GM19438 (cell line): ENCODE measurements around the gene YARS2.
"Not testable (repeated sequence)": the region's sequence is repeated elsewhere in the genome, so short reads cannot be mapped to it uniquely, and the experiment has no call there.

Experiments
- ATAC-seq: cut with Tn5 transposase; IDR thresholded peaks from one replicate; pipeline ENCODE4 v1.9.1; 2021; ENCODE audit warnings: low read depth; ENCODE audit not compliant: unreplicated experiment

The YARS2 gene

DNA sequence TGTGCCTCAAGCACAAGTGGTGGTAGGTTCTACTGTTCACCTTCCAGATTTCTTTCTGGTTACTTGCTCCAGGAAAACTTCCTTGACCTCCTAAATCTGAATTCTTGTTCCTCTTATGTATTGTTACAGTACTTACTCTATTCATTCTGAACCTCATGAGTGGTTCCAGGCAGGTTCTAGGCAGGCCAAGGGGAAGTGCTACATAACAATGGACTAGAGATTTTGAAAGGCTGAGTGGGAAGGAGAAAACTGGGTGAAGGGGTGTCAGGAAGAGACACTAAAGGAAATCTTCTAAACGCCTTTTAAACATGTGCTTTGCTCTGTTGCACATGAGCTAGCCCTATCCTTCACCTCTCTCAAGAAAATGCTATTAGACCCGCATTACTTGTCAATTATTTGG is 1.6 kb downstream of the YARS2 start:
- ATAC-seq = no peak

DNA sequence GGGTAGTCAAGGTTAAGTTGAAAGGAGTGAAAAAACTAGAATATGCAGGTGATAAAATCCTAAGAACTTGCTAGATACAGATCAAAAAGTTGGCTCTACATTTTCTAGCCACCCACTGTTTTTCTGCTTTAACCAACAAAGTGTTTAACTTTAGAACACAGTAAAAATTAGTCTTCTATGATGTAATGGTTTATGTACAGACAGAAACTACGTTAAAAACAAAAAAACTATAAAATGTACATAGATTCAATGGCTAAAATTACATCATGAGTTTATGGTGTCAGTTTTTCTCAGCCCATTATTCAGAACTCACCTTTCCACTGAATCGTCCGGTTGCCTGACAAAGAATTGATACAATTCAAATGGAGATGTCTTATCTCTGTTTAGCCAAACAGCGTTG is 2.1 kb downstream of the YARS2 start:
- ATAC-seq = no peak

DNA sequence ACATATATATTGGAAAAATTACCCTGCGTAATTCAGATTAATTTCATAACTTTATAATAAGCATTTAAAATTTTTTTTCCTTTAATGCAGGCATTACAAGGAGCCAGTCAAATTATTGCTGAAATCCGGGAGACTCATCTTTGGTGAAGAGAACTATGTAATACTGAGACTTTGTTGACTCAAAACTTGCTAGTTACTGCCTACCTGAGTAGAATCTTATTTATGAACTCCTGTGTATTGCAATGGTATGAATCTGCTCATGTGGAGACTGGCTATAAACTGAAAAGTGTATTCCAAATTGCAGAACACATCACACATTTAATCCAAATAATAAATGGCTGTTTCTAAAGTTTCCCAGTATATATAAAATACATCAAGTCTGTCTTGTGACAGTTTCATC is 12.4 kb downstream of the YARS2 start:
- ATAC-seq = no peak

DNA sequence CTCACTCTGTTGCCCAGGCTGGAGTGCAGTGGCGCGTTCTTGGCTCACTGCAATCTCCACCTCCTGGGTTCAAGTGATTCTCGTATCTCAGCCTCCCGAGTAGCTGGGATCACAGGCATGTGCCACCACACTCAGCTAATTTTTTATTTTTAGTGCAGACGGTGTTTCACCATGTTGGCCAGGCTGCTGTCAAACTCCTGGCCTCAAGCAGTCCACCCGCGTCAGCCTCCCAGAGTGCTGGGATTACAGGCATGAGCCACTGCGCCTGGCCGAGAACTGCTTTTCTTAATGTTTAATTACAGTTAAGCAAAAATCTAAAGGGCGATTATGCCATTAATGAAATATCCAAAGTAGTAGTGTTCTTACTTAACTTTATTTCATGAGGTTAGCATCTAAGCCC is 13.6 kb downstream of the YARS2 start:
- no peak for ATAC-seq

GRCh38 chr12:32739279-32739678 is 16.4 kb downstream of the YARS2 start:
- no peak for ATAC-seq

- no peak for ATAC-seq
Observed at GRCh38 chr12:32737715-32738114, 18.0 kb downstream of the YARS2 start.

DNA sequence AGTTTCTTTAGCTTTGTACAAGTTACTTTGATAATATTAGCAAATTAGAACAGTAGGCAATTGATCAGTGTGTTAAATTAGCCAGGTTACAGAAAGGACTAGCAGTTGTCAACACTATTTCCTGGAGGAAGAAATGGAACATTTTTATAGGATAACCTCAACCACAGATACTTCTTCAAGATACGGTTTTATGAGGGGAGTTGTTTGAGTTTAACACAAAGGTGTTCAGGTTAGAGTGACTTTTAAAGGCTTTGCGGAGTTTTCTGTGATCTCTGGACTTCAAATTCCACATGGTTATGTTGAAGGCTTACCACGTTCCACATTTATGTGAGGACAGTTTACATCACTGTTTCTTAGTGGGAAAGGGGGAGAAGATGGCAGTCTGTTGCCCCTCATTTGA is 19.3 kb downstream of the YARS2 start:
- ATAC-seq = no peak

DNA sequence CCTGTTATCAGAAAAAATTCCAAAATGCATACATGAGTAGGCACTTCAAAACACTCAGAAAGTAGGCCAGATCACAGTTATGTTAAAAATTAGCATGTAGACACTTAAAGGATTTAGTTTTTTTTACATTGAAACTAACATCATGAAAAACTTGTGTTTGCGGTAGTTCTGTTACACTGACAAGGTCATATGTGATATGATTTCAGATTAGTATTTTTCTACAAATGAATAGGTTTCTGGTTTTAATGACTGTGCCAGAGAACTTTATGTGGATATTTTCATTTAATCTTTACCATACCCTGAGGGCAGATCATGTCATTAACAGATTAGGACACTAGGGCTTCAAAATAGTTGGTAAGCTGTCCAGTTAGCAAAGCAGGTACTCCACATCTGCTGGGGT is 20.7 kb downstream of the YARS2 start:
- ATAC-seq = no peak

- ATAC-seq = no peak
Observed at GRCh38 chr12:32727237-32727636, 28.5 kb downstream of the YARS2 start.

GRCh38 chr12:32726286-32726685 is 29.4 kb downstream of the YARS2 start:
- ATAC-seq = no peak

- not testable (repeated sequence) for ATAC-seq
Observed at GRCh38 chr12:32725308-32725707, 30.4 kb downstream of the YARS2 start.

DNA sequence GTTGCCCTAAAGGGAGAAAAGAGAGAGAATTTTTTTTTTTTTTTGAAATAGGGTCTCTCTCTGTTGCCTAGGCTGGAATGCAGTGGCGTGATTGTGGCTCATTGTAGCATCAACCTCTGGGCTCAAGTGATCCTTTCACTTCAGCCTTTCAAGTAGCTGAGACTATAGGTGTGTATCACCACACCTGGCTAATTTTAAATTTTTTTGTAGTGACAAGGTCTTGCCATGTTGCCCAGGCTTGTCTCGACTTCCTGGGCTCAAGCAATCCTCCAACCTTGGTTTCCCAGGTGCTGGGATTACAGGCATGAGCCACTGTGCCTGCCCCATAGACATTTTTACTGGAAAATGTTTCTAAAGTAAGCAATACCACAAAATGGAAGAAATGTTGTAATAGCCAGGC is 36.8 kb downstream of the YARS2 start:
- ATAC-seq = no peak

DNA sequence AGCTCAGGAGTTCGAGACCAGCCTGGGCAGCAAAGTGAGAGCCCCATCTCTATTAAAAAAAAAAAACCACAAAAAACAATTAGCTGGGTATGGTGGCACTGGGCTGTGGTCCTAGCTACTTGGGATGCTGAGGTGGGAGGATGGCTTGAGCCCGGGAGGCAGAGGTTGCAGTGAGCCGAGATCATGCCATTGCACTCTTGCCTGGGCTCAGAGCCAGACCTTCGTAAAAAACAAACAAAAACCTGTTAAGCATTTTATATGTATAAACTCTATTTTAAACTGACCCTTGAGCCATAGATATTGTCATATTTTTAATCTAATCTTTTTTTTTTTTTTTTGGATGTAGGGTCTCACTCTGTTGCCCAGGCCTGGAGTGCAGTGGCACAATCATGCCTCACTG is 40.9 kb downstream of the YARS2 start:
- ATAC-seq = no peak

- no peak for ATAC-seq
Observed at GRCh38 chr12:32708926-32709325, 46.8 kb downstream of the YARS2 start.

DNA sequence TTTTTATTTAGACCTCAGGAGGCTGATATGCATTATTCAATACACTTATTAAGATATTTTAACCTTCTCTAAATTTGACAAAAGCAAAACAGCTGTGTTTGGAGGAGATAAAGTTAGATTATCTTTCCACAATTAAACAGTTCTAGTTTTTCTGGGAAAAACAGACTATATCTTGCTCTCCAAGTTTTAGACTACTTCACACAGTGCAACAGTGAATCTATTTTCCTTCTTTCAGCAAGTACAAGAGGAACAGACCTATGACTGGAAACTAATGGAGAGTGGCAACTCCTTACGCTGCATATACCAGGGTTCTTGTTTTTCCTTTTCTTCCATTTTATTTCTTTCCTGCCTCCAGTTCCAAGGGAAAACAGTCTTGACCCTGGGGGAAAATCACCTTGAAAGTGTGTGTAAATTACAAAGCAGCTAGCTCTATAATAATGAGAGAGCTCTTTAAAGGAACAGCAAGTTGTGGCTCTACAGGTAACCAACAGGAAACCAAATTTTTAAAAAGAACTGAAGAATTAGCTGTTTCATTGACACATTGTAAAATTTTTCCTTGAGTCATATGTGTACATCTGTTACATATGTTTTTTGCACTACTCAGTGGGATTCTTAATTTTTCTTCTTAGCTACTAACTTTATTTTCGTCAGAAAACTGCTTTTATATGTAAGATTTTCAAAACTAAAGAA is 49.2 kb downstream of the YARS2 start:
- ATAC-seq = no peak

- ATAC-seq = no peak
Observed at GRCh38 chr12:32705783-32706182, 49.9 kb downstream of the YARS2 start.

DNA sequence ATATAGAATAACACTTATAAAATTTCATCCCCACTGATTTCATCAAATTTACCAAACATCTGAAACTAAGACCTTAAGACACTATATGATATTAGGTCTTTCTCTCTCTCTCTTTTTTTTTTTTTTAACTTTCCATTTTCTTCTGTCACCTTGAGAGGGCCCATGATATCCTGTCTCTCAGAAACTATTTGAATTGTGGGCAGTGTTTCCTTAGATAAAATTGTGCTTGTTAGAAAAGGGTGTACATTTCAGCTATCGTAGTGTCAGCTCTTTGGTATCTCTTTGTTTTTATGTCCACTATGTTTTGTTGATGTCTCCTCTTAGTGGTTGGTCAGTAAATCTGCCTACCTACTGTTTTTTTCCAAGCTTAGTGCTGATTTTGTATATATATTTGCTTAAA is 52.8 kb downstream of the YARS2 start:
- no peak for ATAC-seq

GRCh38 chr12:32702473-32702872 is 53.2 kb downstream of the YARS2 start:
- ATAC-seq = no peak

DNA sequence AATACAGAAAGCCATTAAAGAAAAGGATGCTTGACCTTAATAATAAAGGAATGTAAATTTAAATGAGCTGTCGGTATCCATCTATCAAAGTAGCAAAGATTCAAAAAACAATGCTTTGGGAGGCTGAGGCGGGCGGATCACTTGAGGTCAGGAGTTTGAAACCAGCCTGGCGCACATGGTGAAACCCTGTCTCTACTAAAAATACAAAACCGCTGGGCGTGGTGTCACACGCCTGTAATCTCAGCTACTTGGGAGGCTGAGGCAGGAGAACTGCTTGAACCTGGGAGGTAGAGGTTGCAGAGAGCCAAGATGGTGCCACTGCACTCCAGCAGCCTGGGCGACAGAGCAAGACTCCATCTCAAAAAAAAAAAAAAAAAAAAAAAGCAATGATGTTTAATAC is 56.3 kb downstream of the YARS2 start:
- not testable (repeated sequence) for ATAC-seq

GRCh38 chr12:32698285-32698684 is 57.4 kb downstream of the YARS2 start:
- no peak for ATAC-seq

DNA sequence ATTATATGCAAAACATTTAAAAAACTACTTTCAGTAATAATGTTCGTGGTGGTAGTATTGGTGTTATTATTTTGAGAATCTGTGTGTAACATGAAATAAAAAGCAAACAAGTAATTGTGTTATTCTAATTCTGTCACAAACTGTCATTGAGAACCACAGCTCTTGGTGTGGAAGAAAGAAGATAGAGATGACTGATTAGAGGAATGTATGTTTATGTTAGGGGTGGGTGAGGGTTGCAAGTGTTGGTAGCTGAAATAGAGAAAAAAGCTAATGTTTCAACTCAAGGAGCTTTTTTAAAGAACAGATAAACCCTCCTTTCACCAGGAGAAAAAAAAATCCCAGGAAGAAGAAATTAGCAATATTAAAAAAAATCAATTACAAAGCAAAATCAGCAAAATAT is 58.3 kb downstream of the YARS2 start:
- ATAC-seq = no peak
